Nucleus accumbens (tissue), 56 donors: ENCODE results near the gene TNK1.

ENCODE experiments used
- DNase-seq, 56 donors: peaks; one replicate each; lab custom pipeline; 2025; lab: John Stamatoyannopoulos, UW

The TNK1 gene

DNA sequence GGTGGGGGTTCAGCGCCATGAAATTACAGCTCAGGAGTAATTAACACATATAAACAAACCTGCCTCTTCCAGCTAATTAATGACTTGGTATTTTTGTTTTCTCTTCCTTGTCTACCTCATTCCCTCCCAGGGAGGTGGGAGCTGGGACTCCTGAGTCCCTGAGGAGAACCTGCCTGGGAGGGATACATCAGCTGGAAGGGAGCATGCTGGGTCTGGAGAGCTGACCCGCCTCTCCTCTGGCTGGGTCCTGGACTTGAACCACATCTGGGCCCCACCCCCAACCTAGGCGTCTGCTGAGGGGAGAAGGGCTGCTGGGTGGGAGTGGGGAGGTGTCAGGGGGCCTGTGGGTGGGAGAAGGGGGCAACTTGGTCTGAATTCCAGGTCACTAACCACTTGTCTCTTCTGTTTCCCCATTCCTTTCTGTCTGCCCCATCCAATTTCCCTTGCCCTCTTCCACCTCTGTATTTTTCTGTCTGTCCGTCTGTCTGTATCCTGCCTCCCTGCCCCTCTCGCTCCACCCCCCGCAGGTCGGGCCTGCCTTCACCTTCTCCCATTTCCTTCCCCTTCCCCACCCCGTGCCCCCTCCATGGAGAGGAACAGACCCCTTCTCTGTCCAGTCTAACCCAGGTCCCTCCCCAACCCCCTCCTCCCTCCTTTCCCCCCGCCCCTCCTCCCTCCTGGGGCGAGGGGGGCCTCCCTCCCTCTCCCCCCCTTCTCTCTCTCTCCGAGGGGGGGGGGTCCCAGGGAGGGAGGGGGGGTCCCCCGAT is 26.8 kb downstream of the TNK1 start, which contains the start of gene NLGN2:
NLGN2 (plus strand) TSS at position 361 of the 767 bp plus-strand sequence. CDS start 411 bp downstream, outside the sequence.
- DNase-seq = no peak

DNA sequence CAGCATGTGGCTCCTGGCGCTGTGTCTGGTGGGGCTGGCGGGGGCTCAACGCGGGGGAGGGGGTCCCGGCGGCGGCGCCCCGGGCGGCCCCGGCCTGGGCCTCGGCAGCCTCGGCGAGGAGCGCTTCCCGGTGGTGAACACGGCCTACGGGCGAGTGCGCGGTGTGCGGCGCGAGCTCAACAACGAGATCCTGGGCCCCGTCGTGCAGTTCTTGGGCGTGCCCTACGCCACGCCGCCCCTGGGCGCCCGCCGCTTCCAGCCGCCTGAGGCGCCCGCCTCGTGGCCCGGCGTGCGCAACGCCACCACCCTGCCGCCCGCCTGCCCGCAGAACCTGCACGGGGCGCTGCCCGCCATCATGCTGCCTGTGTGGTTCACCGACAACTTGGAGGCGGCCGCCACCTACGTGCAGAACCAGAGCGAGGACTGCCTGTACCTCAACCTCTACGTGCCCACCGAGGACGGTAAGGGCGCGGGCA is 27.4 kb downstream of the TNK1 start:
- DNase-seq = no peak

DNA sequence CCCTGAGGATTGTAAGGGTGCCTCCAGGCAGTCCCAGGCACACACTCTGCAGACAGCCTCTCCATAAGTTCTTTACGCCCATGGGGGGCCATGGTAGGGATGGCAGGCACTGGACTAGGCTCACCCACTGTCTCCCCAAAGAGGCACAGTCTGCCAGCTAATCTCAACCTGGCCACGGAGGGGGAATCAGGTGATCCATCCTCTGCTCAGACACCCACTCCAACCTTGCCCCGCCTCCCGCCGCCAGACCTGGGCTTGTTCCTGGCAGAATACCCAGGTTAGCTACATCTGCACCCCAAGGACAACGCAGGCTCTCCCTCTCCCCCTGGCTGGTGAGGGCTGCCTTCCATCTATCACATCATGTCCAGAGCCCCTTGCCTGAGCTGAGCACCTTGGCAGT is 28.0 kb downstream of the TNK1 start:
- peak in 9 of 56 donors; percentile 4 to 51 (median 26) for DNase-seq

DNA sequence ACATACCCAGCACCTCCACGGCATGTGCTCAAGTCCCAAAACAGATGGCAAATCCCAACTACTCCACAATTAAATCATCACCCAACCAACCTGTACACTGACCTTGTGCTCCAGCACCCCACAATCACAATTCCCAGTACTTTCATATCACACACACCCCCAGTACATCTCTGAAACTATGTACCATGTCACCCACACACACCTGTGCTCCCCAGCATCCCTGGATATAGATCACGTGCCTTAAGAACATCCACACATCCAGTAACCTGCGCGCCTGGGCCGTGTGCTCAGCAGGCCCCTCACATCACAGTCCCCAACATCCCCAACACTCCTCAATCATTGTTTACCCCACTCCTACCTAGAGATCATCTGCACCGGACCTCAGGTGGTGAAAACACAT is 28.8 kb downstream of the TNK1 start:
- no peak for DNase-seq

- peak in 8 of 56 donors; percentile 5 to 46 (median 16) for DNase-seq
These were observed 29.9 kb downstream of the TNK1 start for GRCh38 chr17:7410634-7411426.

DNA sequence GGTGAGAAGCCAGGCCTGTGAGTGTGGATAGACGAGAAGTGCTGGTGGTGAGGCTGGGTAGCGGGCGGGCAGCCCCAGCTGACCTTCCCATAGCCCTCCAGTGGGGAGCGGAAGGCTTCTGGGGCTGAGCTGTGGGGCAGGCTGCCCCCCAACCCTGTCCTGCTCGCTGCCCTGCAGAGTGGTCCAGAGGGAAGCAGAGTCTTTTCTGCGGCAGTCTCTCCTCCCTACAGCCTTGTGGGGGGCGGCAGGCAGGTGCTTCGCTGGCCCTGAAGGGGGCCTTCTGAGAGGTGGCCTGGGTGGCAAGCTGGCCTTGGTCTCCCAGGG is 30.5 kb downstream of the TNK1 start:
- DNase-seq = no peak

GRCh38 chr17:7413346-7413985 is 32.6 kb downstream of the TNK1 start:
- DNase-seq = no peak

GRCh38 chr17:7414837-7415236 is 33.9 kb downstream of the TNK1 start:
- no peak for DNase-seq

DNA sequence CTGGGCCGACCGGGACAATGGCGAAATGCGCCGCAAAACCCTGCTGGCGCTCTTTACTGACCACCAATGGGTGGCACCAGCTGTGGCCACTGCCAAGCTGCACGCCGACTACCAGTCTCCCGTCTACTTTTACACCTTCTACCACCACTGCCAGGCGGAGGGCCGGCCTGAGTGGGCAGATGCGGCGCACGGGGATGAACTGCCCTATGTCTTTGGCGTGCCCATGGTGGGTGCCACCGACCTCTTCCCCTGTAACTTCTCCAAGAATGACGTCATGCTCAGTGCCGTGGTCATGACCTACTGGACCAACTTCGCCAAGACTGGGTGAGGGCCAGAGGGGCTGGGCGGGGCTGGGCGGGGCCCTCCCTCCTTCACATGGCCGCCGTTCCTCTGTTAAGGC is 34.9 kb downstream of the TNK1 start:
- no peak for DNase-seq

- no peak for DNase-seq
These were observed 35.4 kb downstream of the TNK1 start for GRCh38 chr17:7416323-7416722.

GRCh38 chr17:7417056-7417655 is 36.3 kb downstream of the TNK1 start:
- no peak for DNase-seq

DNA sequence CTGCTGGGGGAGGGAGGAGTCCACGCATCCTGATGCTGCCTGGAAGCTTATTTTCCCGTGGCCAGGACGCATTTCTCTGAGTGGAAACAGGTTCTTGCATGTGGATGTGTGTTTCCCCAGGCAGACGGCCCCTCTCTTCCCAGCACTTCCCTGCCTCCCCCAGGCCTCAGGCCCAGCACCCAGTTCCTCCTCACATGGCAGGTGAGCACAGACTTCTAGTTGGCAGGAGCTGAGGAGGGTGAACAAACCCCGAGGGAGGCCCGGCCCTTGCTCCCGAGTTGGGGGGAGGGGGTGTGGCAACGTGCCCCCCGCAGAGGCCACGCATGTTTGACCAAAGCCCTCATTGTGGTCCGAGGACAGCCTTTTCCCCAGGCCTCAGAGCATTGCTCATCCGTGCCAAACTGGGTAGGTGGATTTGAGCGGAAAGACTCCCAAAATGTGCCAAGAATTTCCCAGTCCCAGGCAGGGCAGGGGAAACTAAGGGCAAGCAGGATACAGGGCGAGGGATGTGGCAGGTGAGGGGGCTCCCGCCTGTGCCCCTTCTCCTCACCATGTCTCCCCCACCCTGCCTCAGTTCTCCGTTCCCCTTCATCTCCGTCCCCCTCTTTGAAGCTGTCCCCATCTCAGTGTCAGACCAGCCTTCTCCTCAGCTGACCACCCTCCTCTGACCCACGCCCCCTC is 37.7 kb downstream of the TNK1 start:
- no peak for DNase-seq

DNA sequence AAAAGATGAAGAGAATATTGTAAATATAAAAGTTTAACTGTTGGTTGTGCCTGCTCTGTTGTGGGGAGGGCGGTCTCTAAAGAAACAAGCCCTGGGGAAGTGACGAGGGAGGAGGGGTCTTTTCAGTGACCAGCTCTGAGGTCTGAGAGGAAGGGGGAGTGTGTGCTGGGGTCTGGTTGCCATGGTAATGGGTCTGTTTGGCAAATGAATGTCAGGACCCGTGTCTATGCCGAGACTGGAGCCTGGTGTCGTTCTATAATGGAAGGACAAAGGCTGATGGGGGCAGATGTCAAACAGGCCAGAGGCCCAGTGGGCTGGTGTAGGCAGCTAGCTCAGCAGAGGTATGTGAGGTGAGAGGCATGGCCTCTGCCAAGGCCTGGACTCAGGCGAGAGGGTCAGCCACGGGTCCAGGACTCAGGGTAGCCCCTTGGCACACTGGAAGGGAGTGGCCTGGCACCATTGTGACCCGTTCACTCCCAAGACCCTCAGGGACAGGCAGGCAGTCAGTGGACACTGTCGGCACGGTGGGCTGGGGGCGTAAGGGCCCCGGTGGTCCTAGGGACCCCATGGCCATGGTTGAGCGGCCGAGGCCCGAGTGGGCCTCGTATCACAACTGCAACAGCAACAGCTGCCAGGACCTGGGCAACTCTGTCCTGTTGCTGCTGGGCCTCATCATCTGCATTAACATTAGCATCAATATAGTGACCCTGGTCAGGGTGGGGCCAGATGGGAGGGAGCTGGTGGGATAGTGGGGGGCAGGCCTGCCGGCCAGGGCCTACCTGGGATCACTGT is 39.1 kb downstream of the TNK1 start, which contains the start of gene SPEM1:
SPEM1 (plus strand) TSS at position 506 of the 792 bp plus-strand sequence; CDS start at position 567, 61 bp downstream.
- no peak for DNase-seq

GRCh38 chr17:7421186-7421585 is 40.3 kb downstream of the TNK1 start:
- DNase-seq = no peak

DNA sequence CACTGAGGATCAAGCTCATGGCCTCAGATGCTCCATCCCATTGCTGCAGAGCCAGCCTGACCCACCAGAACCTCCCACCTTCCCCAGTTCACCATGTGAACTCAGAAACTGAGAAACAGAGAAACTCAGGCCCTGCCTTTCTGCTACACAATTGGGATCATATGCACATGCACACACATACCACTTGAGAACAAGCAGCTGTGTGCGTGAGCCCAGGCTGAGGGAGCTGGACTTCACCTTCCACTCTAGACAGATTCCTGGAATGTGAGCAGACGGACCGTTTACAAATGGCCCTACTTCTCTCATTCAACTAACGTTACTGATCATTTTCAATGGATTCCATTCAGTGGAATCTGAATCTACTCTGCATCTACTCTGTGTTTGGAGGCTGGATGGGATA is 42.8 kb downstream of the TNK1 start:
- no peak for DNase-seq

- no peak for DNase-seq
These were observed 44.4 kb downstream of the TNK1 start, which contains the start of gene SPEM2 for GRCh38 chr17:7425316-7425715. SPEM2 (plus strand) TSS chr17:7425616; CDS start chr17:7425689, 73 bp downstream.

DNA sequence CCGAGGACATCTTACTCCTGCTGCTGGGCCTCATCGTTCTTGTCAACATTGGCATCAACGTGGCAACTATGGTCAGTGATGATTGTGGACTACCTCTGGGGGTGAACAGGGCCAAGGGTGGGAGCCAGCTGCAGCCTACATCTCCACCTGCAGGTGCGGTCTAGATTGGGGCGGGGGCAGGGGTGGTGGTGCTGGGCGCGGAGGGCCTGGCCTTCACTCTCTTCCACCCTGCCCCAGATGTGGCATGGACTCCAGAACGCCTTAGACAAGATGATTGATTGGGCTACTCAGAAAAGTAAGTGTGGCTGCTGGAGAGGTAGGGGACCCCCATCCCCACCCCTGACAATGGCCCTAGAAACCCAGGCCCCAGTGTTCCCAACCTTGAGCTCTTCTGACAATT is 44.9 kb downstream of the TNK1 start:
- no peak for DNase-seq

DNA sequence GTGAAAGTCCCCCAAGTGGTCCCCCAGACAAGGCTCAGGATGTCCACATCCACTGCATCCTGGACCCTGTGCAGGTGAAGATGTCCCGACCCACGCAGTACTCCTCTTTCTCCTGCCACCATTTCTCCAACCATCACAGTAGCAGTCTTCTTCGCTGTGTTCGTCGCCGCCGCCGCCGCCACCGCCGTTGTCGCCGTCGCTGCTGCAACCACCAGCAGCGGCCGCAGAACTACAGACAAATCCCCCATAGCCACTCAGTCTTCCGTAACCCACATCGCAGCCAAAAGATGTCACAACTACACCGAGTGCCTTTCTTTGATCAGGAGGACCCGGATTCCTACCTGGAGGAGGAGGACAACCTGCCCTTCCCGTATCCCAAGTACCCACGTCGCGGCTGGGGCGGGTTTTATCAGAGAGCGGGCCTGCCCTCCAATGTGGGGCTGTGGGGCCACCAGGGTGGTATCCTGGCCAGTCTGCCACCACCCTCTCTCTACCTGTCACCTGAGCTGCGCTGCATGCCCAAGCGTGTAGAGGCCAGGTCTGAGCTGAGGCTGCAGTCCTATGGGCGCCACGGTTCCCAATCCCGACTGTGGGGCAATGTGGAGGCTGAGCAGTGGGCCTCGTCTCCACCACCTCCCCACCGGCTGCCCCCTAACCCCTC is 45.4 kb downstream of the TNK1 start:
- DNase-seq = no peak
